ENCODE results near the gene MYRFL.

The MYRFL gene

DNA sequence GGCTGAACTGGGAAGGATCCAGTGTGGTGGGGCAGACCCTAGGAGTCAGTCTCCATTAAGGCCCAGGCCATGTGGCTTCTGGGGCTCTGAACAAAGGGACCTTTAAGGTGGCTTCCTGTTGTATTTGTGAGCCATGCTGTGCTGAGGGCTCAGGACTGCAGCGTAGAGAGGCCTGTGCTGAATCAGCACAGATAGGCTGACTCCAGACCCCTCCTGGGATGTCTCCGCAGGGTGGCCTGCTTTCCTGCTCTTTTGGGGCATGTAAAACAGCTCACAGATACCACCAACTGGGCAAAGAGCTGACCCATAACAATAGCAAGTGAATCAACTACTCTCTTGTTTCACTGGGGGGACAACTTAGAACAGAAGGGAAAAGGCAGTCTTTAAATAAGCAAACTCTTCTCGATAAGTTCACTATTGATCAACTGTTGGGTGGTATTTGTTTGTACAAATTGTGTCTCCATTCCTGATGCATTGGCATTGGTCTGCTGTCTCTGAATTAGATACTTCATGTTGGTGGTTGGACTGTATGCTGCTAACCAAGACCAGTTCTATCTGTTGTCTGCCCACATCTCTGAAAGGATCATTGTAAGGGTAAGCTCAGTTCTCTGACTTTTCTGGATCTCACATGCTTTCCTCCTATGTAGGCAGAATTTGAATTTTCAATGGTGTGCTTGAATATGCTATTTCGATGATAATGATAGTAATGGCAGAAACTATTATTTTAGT is 71.8 kb downstream of the MYRFL start:
- DNase-seq (ENCODE audit: low read depth in 2 of 2), result no peak

DNA sequence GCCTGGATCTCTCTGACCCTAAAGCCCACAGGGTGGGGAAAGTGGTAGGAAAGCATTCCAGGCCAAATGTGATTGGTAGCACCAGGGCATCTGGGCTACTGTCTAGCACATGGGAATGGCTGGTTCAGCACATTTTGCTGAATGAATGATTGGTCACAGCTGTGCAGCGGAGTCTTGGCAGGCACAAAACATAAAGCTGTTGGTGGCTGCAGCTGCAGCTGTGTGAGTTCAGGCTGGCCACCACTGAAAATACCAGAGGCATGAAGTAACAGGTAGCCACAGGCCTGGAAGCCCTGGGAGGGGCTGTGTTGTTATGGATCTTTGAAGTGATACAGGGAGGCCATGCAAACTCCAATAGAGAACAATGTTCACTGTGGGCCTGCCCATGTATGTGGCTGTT is 72.7 kb downstream of the MYRFL start:
- no peak for DNase-seq (ENCODE audit: low read depth in 2 of 2)

DNA sequence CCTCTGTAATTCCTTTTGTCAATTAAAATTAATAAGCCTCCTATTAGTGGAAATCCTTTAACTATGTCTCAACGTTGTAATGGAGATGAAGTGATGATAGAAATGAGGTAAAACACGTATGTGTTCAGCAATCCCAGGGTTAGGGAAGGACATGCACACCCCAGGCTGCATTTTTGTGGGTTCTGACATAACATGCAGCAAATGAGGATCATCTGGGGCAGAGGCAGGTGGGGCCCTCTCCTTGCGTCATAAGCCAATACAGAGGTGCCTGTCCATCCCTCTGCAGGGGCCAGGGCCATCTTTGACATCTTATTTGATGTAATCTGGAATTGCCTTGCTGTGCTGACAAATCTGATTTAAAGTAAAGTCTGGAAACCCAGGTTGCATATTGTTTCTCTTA is 73.2 kb downstream of the MYRFL start:
- no peak for DNase-seq (ENCODE audit: low read depth in 2 of 2)

DNA sequence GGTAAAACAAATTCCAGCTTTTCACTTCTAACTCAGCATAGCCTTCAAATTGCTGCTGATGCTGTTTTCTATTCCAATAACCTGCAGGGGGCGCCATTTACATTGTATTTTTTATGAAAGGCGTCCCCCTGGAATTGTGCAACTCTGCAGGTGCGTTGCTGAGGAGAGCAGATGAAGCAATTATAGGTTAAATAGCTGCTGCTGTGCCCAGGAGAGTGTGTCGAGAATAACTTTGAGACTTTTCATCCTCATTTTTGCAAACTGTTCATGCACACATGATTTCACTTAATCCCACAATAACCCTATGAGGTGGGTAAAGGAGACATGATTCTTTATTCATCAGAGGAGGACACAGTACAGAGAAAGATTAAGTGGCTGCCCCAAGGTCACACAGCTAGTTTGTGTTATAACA is 75.7 kb downstream of the MYRFL start:
- DNase-seq (ENCODE audit: low read depth in 2 of 2), result peak; percentile 40 to 61

DNA sequence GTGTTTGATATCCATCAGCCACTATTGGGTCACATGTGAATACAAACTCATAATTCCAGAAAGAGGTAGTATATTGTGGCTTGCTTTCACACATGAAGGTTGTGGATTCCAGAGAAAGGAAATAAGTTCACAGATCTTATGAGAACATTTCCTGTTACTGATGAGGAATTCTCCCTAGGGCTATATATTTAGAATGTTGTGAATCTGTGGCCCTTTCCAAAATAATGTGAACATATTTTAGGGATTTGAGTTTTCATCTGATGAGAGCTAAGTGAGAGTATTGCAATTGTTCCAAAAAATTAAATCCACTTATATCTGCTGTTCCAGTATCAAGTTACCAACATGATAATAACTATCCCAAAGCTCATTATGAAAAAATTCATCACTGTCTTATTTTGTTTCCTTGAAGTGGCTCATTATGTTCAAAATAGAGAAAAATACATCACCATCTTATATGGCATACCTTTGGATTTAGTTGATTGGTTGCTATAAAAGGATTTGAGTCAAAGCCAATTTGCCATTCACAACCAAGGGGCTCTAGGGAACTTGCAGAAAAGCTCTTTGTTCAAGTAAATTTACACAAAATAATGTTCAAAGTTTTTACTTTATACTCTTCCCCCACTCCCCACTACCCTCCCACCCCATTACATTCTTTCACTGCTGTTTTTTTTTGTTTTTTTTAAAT is 76.3 kb downstream of the MYRFL start:
- no peak for DNase-seq (ENCODE audit: low read depth in 2 of 2)

GRCh38 chr12:69903548-69903947 is 78.5 kb downstream of the MYRFL start:
- DNase-seq (ENCODE audit: low read depth in 2 of 2), result no peak

DNA sequence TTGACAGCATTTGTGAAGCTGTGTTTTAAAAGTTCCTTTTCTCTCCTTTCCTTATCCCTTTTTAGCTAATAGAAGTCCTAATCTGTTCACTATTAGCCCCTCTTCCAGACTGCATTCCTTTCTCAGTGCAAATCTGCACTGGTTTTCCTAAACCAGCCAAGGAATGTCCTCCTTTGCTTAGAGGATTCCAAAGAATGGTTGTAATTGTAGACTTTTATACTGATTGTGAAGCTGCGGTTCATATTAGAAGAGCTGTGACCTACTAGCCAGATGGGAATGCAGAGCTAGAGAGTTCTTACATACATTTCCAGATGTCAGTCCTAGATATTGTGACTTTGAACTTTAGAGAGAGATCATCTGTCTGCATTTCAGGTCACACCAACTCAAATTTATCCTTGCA is 79.8 kb downstream of the MYRFL start:
- DNase-seq (ENCODE audit: low read depth in 2 of 2), result no peak

DNA sequence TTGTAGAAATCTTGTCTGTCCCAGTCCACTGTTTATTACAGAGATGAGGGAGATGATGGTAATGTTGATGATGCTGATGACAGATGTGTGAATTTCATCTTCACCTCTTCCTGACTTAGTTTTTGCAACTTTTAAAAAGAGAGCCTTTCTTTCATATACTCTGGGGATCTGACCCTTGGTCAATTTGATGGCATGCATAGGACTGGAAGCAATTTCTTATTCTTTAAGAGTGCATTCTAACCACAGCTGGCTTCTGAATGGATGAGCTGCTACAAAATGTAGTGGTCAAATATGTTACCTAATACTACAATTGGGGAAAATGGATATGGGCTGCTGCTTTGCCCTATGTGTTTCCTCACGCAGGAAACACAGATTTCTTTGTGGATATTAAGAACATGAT is 80.8 kb downstream of the MYRFL start:
- DNase-seq (ENCODE audit: low read depth in 2 of 2), result no peak

DNA sequence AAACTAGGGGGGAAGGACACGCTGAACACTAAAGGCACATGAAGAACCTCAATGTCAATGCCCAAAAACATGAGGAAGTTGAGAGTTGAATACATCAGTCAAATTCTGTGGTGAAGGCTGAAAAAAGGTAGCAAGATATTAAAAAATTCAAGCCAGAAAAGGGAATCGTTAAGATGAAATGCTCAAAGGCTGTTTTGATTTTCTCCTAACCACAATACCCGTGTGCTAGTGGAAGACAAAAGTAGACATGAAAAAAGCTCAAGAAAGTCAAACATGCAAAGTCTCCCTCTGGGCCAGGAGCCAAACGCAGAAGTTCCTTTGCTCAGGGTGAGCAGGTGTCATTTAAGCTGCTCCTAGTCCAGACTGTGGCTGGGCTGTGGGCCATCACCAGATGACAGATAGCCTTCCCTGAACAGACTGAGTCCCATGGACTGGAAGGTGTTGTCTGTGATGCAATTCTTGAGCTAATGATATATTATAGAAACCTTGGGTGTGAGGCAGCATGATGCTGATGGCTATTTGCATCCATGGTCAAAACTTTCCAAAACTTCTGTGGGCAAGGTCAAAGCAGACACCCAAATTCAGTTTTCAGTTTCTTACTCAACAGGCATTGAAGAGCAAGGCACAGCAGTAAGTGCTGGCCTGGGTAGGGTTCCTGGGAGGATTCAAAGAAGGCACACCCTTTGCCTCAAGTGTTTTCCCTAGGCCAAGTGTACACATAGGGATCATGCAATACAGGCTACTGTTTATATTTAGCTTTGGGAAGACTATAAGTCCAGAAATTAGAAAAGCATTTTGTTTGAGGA is 81.6 kb downstream of the MYRFL start:
- DNase-seq (ENCODE audit: low read depth in 2 of 2), result no peak

DNA sequence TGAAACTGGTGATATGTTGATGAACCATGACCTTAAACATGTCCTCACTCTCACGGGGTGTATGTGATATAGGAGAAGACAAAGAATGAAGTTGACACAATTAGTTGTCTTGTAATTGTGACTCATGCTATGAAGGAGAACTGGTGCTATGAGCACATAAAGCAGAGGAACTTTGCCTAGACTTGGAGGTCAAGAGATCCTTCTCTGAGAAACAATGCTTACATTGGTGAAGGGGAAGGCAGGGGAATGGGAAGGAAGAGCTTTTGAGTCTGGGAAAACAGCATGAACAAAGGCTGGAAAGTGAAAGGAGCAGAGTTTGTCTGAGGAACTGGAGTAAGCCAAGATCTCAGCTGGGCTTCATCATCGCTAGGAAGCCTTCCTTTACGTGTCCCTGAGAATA is 83.2 kb downstream of the MYRFL start:
- DNase-seq (ENCODE audit: low read depth in 2 of 2), result no peak

DNA sequence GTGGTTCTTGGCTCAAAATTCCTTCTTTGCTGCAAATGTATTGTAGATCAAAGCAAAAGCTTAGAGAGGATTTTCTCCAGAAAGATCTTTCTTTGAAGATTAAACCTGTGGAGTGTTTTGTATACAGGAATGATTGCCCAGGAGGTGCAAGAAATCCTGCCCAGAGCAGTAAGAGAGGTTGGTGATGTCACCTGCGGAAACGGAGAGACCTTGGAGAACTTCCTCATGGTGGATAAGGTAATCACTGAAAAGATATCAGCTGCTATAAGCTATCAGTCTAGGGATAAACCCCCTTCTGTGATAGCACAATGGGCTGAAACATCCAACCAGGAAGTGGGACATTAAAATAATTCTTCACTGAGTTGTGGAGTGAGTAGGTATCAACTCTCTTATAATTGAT is 85.7 kb downstream of the MYRFL start:
- no peak for DNase-seq (ENCODE audit: low read depth in 2 of 2)

DNA sequence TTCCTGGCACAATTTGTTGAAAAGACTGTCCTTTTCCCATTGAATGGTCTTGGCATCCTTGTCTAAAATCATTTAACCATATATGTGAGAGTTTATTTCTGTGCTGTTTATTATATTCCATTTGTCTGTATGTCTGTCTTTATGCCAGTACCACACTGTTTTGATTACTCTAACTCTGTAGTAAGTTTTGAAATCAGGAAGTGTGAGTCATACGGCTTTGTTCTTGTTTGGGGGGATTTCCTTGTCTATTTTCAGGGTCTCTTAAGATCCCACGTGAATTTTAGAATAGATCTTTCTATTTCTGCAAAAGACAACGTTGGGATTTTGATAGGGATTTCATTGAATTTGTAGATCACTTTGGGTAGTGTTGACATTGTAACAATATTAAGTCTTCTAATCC is 88.5 kb downstream of the MYRFL start:
- DNase-seq (ENCODE audit: low read depth in 2 of 2), result no peak

- DNase-seq (ENCODE audit: low read depth in 2 of 2), result no peak
Observed at GRCh38 chr12:69915964-69916363, 90.9 kb downstream of the MYRFL start.

GRCh38 chr12:69916544-69917235 is 91.7 kb downstream of the MYRFL start:
- no peak for DNase-seq (ENCODE audit: low read depth in 2 of 2)

DNA sequence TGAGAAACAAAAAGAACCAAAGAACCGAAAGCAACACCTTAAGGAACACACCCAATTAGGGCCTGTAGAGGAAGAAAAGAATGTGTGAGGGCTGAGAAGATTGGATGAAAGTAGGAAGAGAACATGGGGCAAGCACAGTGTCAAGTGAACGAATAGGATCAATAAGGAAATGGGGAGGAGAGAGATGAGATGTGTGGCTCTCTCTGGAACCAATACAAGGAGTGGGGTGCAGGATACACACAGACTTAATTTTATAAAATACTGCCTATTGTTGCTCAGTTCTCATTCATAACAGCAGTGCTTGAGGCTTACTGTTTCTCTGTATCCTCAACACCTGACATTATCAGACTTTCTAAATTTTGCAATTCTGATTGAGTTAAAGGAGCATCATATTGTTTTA is 93.3 kb downstream of the MYRFL start:
- DNase-seq (ENCODE audit: low read depth in 2 of 2), result no peak

DNA sequence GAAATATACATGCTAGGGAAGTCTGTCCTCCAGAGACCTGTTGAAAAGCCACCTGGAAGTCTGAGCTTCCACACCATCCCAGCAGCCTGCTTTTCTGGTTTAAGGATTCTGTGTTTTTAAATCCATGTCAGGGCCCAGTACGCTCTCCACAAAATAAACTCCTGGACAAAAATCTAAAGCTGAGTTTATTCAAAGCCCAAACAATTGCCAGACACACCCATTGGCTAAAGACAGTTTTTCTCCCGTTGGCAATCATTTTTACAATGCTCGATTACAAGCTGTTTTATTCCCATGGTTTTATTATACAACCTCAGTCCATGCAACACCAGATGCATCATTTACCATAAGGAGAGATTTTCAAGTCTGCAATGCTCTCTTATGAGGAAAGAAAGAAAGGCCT is 94.5 kb downstream of the MYRFL start:
- no peak for DNase-seq (ENCODE audit: low read depth in 2 of 2)

DNA sequence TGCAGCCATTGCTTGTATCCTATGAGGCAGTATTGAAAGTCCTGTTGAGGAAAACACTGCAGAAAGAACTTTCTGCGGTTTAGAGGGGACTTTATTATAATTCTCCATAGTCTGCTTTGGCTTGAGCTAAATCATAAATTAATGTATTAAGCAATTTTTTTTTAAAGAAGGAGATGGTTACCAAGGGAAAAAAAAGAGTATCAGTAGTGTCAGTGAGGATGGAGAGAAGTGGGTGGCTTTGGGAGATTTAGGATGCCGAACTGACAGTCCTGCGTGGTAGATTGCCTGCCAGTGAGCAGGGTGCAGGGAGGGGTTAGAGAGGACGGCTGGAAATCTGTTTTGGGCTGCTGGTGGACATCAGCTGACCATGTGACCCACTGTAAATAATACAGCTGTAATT is 96.8 kb downstream of the MYRFL start:
- DNase-seq (ENCODE audit: low read depth in 2 of 2), result no peak

GRCh38 chr12:69922999-69923398 is 98.0 kb downstream of the MYRFL start:
- DNase-seq (ENCODE audit: low read depth in 2 of 2), result no peak

DNA sequence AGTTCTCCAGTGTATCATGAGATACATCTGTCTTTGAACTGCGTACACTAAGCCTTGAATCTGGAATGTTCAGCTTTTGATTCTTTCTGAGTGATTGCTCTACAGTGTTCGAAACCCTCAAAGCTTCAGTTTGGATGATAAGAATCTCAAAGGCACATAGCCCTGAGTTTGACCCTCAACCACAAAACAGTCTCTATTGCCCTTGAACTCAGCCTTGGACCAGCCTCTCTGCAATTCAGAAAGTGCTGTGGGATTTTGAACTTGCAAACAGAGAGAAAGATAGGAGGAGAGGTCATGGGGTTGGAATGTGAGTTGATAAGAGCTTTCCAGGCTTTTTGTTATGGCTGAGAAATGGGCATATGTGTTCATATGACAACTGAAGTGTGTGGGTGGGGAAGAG is 100.3 kb downstream of the MYRFL start:
- DNase-seq (ENCODE audit: low read depth in 2 of 2), result no peak

GRCh38 chr12:69927164-69927563 is 102.1 kb downstream of the MYRFL start:
- DNase-seq (ENCODE audit: low read depth in 2 of 2), result no peak

- no peak for DNase-seq (ENCODE audit: low read depth in 2 of 2)
Observed at GRCh38 chr12:69929125-69929524, 104.1 kb downstream of the MYRFL start.

DNA sequence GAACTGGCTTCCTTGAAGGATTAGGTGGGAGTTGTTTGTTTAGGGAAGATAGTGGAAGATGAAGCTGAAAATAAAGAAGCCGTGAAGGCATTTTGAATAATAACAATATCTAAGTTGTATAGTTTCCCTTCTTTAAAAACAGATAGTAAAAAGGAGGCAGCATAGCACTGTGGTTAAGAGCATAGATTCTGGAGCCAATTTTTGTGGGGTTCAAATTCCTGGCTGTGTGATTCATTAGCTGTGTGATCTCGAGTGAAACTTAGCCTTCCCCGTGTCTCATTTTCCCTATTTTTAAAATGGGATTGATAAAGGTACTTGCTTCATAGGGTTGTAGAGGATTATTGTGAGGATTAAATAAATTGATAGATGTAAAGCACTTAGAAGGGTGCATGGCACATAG is 104.5 kb downstream of the MYRFL start:
- no peak for DNase-seq (ENCODE audit: low read depth in 2 of 2)
